Activated CD4-positive, alpha-beta T cell treated with anti-CD3 and anti-CD28 coated beads, Interleukin-2, amount 10 ng/mL, durations not matched to agents 24 days and 14 days (primary cell): ENCODE measurements around the gene ITCH. TPM values are rescaled to one million over a fixed set of nuclear protein-coding genes. Genes with fewer than 3 reads are reported as not detected.
"Not testable (repeated sequence)": the region's sequence is repeated elsewhere in the genome, so short reads cannot be mapped to it uniquely, and the experiment has no call there.

Experiments
- DNase-seq: peaks from one replicate; pipeline ENCODE4 v3.0.0; 2022
- H3K27ac Mint-ChIP-seq: one replicate; pipeline ENCODE4 v1.8.0; 2022; ENCODE audit warnings: mild to moderate bottlenecking, mixed read lengths
- H3K27me3 Mint-ChIP-seq: one replicate; pipeline ENCODE4 v1.8.0; 2022; ENCODE audit warnings: mixed read lengths
- H3K36me3 Mint-ChIP-seq: one replicate; pipeline ENCODE4 v1.8.0; 2022; ENCODE audit warnings: low read depth, mild to moderate bottlenecking, mixed read lengths
- H3K4me1 Mint-ChIP-seq: one replicate; pipeline ENCODE4 v1.8.0; 2021; ENCODE audit warnings: mixed read lengths
- H3K4me3 Mint-ChIP-seq: one replicate; pipeline ENCODE4 v1.8.0; 2022; ENCODE audit warnings: mild to moderate bottlenecking, moderate library complexity, mixed read lengths
- H3K9me3 Mint-ChIP-seq: one replicate; pipeline ENCODE4 v1.8.0; 2021; ENCODE audit warnings: mixed read lengths
- intact Hi-C: fragments of 100-400 bp; cut with micrococcal nuclease; formaldehyde crosslinking; loops from one replicate; pipeline ENCODE4 v1.15.1; 2023
- total RNA-seq: library from RNA; stranded (reverse); gene quantifications from 2 replicates; pipeline ENCODE4 v1.2.3, GENCODE V29; 2022

Gene ITCH
- total RNA-seq, 1 donor from 2014 or later = 55.6 TPM

- Mint-ChIP-seq H3K36me3 (peaks cover 61% of the 10 kb centered on the region), H3K4me3 (no peak overlapping the region), H3K9me3 (peaks cover 7% of the 10 kb centered on the region), H3K4me1 (no peaks in the 10 kb centered on the region), H3K27me3 (no peaks in the 10 kb centered on the region), H3K27ac (no peak overlapping the region)
- no peak for DNase-seq
- intact Hi-C loops = no loop called here
Observed at GRCh38 chr20:34485068-34485634, 122.1 kb downstream of the ITCH start.

GRCh38 chr20:34491226-34491931 lies 128.3 kb downstream of the ITCH start:
- Mint-ChIP-seq H3K36me3 (peaks cover 55% of the 10 kb centered on the region), H3K9me3 (no peaks in the 10 kb centered on the region), H3K27ac (no peak overlapping the region), H3K27me3 (no peaks in the 10 kb centered on the region), H3K4me1 (no peaks in the 10 kb centered on the region), H3K4me3 (no peak overlapping the region)
- intact Hi-C loops = no loop called here
- DNase-seq = no peak

GRCh38 chr20:34491932-34492509 lies 128.9 kb downstream of the ITCH start:
- Mint-ChIP-seq H3K36me3 (peaks cover 56% of the 10 kb centered on the region), H3K4me3 (no peak overlapping the region), H3K9me3 (no peaks in the 10 kb centered on the region), H3K4me1 (no peaks in the 10 kb centered on the region), H3K27me3 (no peaks in the 10 kb centered on the region), H3K27ac (no peak overlapping the region)
- no peak for DNase-seq
- intact Hi-C loops = no loop called here

- intact Hi-C loops = no loop called here
- Mint-ChIP-seq H3K36me3 (peaks cover 61% of the 10 kb centered on the region), H3K4me3 (no peak overlapping the region)
Observed at GRCh38 chr20:34493646-34494045, 130.6 kb downstream of the ITCH start.

GRCh38 chr20:34495307-34495706 lies 132.2 kb downstream of the ITCH start:
- Mint-ChIP-seq H3K4me3 (no peak overlapping the region), H3K9me3 (peaks cover 5% of the 10 kb centered on the region), H3K36me3 (peaks cover 62% of the 10 kb centered on the region), H3K4me1 (peaks cover under 1% of the 10 kb centered on the region), H3K27me3 (no peaks in the 10 kb centered on the region), H3K27ac (no peak overlapping the region)
- no peak for DNase-seq
- intact Hi-C loops = no loop called here

More at GRCh38 chr20:34493646-34494045, 130.6 kb downstream of the ITCH start:
- Mint-ChIP-seq H3K27me3 (no peaks in the 10 kb centered on the region), H3K4me1 (no peaks in the 10 kb centered on the region), H3K9me3 (no peaks in the 10 kb centered on the region), H3K27ac (no peak overlapping the region)
- no peak for DNase-seq

GRCh38 chr20:34495916-34496315 lies 132.8 kb downstream of the ITCH start:
- intact Hi-C loops = no loop called here
- no peaks in the 10 kb centered on the region for H3K27me3 Mint-ChIP-seq
- no peak for DNase-seq
- no peak overlapping the region for H3K4me3 Mint-ChIP-seq
- H3K4me1 Mint-ChIP-seq = peaks cover 2% of the 10 kb centered on the region
- H3K36me3 Mint-ChIP-seq = peaks cover 64% of the 10 kb centered on the region
- no peak overlapping the region for H3K27ac Mint-ChIP-seq
- H3K9me3 Mint-ChIP-seq = peaks cover 11% of the 10 kb centered on the region

- H3K27ac Mint-ChIP-seq, H3K27me3 Mint-ChIP-seq, DNase-seq, H3K4me3 Mint-ChIP-seq, intact Hi-C loops, H3K4me1 Mint-ChIP-seq: not testable (repeated sequence)
- H3K9me3 Mint-ChIP-seq = peaks cover 11% of the 10 kb centered on the region
- H3K36me3 Mint-ChIP-seq = peaks cover 66% of the 10 kb centered on the region
Observed at GRCh38 chr20:34497596-34497995, 134.5 kb downstream of the ITCH start.

GRCh38 chr20:34500823-34501222 lies 137.8 kb downstream of the ITCH start:
- no peak overlapping the region for H3K27ac Mint-ChIP-seq
- H3K4me1 Mint-ChIP-seq = peaks cover 2% of the 10 kb centered on the region
- intact Hi-C loops = no loop called here
- H3K9me3 Mint-ChIP-seq = peaks cover 11% of the 10 kb centered on the region
- peaks cover 53% of the 10 kb centered on the region for H3K36me3 Mint-ChIP-seq
- H3K4me3 Mint-ChIP-seq = no peak overlapping the region
- H3K27me3 Mint-ChIP-seq = no peaks in the 10 kb centered on the region
- no peak for DNase-seq

GRCh38 chr20:34506480-34506879 lies 143.4 kb downstream of the ITCH start:
- Mint-ChIP-seq H3K36me3 (peaks cover 24% of the 10 kb centered on the region), H3K4me1 (no peaks in the 10 kb centered on the region), H3K9me3 (no peaks in the 10 kb centered on the region), H3K27me3 (no peaks in the 10 kb centered on the region), H3K4me3 (no peak overlapping the region), H3K27ac (no peak overlapping the region)
- no peak for DNase-seq
- intact Hi-C loops = no loop called here

- no peak overlapping the region for H3K27ac Mint-ChIP-seq
- no peaks in the 10 kb centered on the region for H3K27me3 Mint-ChIP-seq
- H3K9me3 Mint-ChIP-seq = no peaks in the 10 kb centered on the region
- H3K36me3 Mint-ChIP-seq = peaks cover 20% of the 10 kb centered on the region
- H3K4me3 Mint-ChIP-seq = no peak overlapping the region
- no peaks in the 10 kb centered on the region for H3K4me1 Mint-ChIP-seq
- no peak for DNase-seq
- intact Hi-C loops = no loop called here
Observed at GRCh38 chr20:34507702-34508413, 144.8 kb downstream of the ITCH start.

GRCh38 chr20:34510575-34510974 lies 147.5 kb downstream of the ITCH start:
- H3K36me3 Mint-ChIP-seq = peaks cover 16% of the 10 kb centered on the region
- H3K9me3 Mint-ChIP-seq = no peaks in the 10 kb centered on the region
- no peak for DNase-seq
- H3K4me3 Mint-ChIP-seq = no peak overlapping the region
- intact Hi-C loops = no loop called here
- no peak overlapping the region for H3K27ac Mint-ChIP-seq
- H3K27me3 Mint-ChIP-seq = no peaks in the 10 kb centered on the region
- H3K4me1 Mint-ChIP-seq = peaks cover 12% of the 10 kb centered on the region

- H3K9me3 Mint-ChIP-seq = no peaks in the 10 kb centered on the region
- H3K4me1 Mint-ChIP-seq = peaks cover 15% of the 10 kb centered on the region
- H3K27ac Mint-ChIP-seq = no peak overlapping the region
- intact Hi-C loops = no loop called here
- peaks cover 11% of the 10 kb centered on the region for H3K36me3 Mint-ChIP-seq
- peak; percentile 49 for DNase-seq
- no peaks in the 10 kb centered on the region for H3K27me3 Mint-ChIP-seq
- H3K4me3 Mint-ChIP-seq = no peak overlapping the region
Observed at GRCh38 chr20:34511891-34512265, 148.8 kb downstream of the ITCH start.

GRCh38 chr20:34512266-34512954 lies 149.3 kb downstream of the ITCH start:
- intact Hi-C loops = no loop called here
- Mint-ChIP-seq H3K27me3 (no peaks in the 10 kb centered on the region), H3K4me3 (no peak overlapping the region), H3K36me3 (peaks cover 10% of the 10 kb centered on the region), H3K9me3 (no peaks in the 10 kb centered on the region), H3K4me1 (peaks cover 15% of the 10 kb centered on the region), H3K27ac (no peak overlapping the region)
- DNase-seq = no peak
